ENCODE measurements around the gene CLEC3A. TPM values are rescaled to one million over a fixed set of nuclear protein-coding genes. Genes with fewer than 3 reads are reported as not detected.
"Not testable (repeated sequence)": the region's sequence is repeated elsewhere in the genome, so short reads cannot be mapped to it uniquely, and the experiment has no call there.

Gene CLEC3A
- total RNA-seq, 1 donor from 2014 or later = not detected

DNA sequence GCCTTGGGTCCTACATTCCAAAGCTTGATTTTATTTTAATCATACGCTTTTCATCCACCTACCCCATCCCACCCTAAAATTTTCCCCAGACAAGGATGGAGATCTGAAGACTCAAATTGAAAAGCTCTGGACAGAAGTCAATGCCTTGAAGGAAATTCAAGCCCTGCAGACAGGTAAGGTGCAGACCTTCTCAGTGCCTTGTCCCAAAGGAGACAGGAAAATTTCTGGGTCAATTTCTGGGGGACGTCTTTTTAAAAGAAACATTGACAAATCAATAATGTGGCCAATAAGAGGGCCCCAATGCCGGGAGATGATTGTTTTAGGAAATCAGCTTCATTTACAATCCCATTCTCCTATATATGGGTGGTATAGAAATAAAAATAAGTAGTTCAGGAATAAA, 5.7 kb downstream of the CLEC3A start:
- no peak for DNase-seq (ENCODE audit: low read depth)

DNA sequence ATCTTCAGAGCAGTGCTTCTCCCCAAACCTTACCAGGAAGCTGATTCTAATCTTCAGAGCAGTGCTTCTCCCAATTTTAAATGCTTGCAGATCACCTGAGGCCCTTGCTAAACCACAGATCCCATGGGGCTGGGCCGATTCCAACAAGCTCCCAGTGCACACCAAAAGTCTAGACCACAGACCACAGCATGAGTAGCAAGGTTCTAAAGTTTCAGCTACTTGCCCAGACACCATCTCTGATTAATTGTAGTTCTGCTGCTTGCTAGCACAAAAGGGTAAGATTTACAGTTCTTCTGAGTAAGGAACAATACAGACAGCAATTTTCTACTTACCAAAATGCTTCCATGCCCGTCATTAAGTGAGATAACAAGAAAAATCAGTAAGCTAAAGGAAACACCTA, 12.2 kb downstream of the CLEC3A start:
- no peak for DNase-seq (ENCODE audit: low read depth)

DNA sequence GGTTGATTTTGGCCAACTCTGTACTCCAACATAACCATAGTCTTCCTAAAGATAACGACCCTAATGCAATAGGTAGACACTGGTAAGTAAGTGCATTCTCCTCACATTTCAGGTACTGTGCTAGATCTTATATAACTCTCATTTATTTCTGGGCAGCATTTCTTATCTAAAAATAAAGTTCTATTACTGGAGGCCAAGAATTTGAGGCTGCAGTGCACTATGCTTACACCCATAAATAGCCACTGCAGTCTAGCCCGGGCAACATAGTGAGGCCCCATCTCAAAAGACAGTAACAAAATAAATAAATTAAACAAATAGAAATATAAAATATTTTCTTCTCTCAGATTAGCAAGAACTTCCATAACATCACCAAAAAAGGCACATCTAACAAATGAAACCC, 12.7 kb downstream of the CLEC3A start:
- DNase-seq (ENCODE audit: low read depth) = no peak

DNA sequence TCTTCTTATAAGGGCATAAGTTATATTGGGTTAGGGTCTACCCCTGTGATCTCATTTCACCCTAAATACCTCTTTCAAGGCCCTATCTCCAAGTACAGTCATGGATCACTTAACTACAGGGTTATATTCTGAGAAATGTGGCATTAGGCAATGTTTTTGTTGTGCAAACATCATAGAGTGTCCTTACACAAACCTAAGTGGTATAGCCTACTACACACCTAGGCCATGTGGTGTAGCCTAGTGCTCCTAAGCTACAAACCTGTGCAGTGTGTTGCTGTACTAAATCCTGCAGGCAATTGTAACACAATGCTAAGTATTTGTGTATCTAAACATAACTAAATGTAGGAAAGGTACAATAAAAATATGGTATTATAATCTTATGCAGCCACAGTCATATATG, 18.0 kb downstream of the CLEC3A start:
- no peak for DNase-seq (ENCODE audit: low read depth)

DNA sequence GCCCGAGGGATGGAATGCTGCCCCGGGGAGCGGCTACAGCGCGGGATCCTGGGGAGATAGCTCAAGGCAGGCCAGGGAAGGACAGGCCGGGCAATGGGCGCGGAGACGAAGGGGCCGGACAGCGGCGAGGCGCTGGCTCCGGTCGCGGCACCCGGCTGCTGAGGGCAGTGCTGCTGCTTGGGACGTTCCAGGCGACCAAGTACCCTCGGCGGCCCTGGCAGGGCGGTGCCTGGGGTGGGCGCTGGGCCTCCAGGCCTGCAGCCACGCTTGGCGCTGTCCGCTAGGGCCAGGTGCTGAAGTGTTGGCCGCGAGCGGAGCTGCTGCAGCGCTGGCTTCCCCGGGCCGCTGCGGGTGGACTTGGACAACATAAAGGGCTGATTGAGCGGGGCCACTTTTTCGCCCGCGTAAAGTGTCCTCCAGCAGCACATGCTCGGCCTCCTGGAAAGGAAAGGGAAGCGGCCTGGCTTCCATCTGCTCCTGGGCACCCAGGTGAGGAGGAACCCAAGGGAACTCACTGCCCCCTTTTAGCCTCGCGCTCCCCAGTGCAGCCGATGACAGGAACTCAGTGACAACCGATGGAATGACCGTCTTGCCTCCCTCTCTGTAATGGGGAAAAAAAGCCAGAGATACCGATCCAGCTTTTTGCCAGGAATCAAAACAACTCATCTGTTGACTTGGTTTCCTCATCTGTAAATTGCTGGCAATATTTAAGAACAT, 23.7 kb downstream of the CLEC3A start:
- DNase-seq (ENCODE audit: low read depth) = peak; percentile 21

DNA sequence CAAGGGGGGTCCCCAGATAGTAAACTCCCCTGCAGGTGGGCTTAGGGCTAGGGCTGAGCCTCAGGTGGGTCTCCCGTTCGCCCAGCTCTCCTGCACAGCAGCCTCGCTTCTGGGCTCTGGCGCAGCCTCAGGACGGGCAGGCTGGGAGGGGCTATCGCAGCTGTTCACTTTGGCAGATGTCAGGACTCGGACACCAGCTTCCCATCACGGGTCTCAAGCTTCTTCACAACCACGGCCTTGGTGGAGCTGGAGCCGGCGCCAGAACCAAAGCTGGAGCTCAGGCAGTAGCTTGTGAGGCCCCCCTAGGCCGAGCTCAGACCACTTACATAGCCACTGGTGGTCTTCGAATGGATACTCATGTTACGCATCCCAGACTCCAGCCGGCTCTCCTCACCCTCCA, 26.0 kb downstream of the CLEC3A start:
- DNase-seq (ENCODE audit: low read depth) = no peak

DNA sequence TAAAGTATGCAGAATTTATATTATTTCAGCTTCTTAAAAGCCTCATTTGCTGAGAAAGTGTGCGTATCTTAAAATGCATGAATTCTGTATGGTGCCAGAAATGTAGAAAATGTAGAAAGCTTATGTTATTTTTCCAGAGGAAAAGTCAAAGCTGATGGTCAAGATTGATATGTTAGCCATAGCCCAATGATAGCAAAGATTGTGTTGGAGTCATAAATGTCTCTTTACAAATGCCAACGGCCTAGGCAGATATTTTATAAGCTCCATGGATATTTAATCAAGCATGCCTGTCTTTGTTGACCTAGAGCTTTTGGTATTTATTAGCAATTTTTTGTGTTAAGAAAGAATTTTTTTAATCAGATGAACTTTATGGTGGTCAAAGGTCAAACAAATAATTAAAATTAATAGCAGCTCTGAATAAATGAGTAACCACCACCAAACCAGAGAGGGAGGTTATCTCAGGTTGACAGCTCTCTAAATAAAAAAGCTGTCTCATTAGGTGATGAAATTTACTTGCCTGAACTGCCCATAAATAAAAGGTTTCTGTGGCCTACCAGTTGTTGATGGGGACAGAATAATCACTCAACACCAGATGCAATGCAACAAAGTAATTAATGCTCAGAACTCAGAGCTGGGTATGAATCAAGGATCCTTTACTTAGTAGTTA, 28.5 kb downstream of the CLEC3A start:
- DNase-seq (ENCODE audit: low read depth) = no peak

DNA sequence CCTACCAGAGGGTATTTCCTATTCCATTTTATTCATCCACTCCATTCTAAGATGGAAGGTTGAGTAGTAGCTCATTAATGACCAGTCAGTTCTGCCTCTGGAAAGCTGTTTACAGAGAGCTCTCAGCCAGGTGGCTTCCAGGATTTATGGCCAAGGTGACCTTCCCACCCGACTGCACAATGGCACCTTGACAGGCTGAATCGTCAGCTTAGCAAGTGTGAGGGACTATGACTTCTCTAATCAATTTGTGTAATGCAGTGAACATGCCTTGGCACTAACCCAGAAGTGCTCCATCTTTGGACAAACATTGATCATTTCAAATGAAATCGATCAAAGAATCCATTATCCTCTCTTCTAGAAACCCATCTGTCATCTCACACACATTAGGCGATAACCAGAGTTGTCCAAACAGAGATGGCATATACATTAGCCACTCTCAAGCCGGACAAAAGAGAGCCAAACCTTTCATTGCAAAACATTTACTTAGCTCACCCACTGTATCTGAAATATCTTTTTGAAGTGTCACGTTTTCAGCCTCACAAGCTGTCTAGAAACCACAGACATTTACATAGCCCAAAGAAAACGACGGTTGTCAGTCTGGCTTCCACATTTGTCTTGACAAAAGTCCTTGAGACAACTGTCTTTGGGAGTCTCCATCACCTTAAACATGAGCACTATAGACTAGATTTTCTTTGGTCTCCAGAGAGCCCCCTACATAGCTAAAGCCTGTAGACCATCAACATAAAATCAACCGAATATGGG, 35.6 kb downstream of the CLEC3A start:
- no peak for DNase-seq (ENCODE audit: low read depth)

DNA sequence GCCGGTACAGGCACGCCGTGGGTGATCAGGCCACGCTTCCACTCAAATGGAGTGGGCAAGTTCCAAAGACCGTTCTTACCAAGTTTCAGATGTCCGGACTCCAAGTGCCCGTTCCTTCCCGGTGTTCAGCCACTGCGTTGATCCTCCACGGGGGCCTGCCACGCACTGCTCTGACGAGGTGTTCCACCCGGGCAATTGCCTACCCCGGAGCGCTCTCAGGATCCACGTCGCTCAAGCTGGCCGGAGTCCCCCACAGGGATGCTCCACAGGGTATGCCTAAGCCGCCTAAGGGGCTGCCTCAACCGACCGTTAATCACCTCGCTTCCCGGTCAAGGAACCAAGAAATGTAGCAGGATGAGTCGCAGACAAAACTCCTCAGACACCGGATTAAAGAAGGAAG, 37.5 kb downstream of the CLEC3A start:
- not testable (repeated sequence) for DNase-seq (ENCODE audit: low read depth)

DNA sequence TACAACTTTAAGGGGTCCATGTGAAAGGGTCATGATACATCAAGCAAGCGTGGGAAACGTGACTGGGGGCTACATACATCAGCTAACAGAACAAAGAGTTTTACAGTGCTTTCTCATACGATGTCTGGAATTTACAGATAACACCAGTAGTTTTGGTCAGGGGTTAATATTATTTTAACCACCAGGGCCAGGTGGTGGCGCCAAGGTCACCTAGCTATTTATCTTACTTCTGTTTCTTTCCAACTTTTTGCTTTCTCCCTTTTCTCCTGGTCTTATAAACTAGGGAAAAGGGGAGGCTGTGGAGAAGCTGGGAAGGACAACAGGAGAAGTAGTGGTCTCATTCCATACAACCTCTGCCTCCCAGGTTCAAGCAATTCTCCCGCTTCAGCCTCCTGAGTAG, 37.9 kb downstream of the CLEC3A start:
- no peak for DNase-seq (ENCODE audit: low read depth)

DNA sequence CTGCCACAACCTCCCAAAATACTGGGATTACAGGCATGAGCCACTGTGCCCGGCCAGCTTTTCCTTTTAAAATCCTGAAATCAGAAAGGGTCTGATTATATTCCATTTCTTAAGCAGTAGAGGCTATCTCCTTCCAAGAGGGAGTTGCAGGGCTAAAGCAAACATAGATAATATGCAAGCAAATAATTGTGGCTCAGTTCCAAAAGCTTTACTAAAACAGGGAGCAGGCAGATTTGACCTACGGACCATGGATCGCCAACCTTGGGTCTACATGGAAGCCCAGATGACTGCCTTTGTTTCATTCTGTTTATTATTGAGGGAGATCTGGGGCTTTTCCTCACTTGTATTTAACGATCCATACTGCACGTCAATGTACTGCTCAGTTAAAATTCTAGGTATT, 38.5 kb downstream of the CLEC3A start:
- no peak for DNase-seq (ENCODE audit: low read depth)

DNA sequence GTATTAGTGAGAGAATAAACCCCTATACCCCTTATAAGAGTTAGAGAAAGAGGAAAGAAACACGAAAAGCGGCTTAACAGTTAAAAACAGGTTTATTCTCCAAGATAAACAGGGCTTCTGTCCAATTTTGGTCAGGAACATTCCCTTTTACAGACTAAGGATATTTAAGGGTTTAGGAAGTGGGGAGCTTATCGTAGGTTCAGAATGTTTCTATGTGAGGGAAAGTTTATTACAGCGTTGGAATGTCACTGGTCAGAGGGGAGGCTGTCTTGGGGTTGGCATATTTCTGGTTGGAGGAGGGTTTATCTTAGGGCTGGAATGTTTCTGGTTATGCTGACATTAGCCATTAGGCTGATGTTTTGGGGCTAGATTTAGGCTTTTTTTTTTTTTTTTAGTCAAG, 43.0 kb downstream of the CLEC3A start:
- no peak for DNase-seq (ENCODE audit: low read depth)

DNA sequence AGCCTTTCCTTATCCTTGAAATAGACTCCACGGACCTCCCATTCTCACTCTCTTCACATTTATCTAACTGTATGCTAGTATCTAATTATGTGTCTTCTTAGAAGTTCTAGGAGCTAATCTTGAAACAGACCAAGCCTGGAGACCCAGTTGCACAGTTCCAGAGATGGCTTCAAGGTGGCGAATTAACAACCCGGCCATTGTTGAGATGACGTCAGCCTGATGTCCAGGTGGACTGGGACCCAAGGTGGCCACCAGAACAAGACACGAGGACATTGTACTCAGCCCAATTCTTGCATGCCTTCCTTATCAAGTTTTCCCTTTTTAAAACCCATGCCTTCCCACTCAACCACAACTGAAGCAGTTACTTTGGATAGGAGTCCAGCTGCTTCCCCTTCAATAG, 47.6 kb downstream of the CLEC3A start:
- no peak for DNase-seq (ENCODE audit: low read depth)

DNA sequence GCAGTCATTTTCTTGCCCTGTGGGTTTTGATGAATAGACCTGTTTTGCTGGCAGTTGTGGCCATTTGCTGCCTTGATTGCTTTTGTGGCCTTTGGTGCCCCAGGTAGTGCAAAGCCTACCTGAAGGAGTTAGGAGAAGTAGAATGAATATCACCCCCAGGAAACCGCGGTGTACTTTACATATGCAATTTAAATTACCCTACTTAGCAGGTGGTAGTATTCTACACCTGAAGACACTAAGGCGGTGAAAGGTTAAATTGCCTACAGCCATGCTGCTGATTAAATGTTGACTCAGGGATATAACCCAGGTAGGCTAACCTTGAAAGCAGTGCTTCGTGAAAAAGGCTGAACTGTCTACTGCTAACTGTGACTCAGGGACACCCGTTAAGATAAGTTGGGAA, 49.9 kb downstream of the CLEC3A start:
- no peak for DNase-seq (ENCODE audit: low read depth)

DNA sequence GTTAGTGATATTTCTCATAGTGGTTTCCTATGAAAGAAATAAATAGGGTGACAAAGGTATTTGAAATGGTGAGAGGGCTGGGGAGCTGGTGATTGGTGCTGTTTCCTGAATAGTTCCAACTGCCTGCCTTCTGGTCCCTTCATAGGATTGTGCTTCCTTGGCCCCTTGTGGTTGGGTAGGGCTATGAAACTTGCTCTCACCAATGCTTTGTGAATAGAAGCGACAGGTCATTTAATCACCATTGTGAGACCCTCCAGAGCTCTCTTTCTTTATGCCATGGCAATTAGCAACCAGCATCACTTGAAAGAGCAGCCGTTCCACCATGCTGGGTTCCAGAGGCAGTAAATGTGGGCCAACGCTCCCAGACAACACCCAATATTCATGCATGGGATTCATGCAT, 53.5 kb downstream of the CLEC3A start:
- DNase-seq (ENCODE audit: low read depth) = no peak

DNA sequence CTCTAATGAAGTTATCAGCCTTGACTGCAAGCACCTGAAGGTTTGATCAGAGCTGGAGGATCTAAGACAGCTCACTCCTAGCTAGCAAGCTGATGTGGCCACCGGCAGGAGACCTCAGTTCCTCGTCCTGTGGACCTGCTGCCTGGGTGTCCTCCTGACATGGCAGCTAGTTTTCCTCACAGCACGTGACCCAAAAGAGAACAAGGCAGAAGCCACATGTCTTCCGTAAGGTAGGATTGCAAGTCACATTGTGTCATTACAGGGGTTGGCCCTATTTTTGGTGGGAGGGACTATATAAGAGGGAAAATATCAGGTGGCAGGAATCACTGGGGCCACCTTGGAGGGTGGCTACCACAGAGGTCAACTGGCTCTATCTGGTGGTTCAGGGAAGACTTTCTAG, 59.0 kb downstream of the CLEC3A start:
- no peak for DNase-seq (ENCODE audit: low read depth)

Other genes starting within 250 kb of the CLEC3A start
- 0.10 TPM in 1 of 2 replicates, not detected in the other for gene VAT1L, start 234.0 kb upstream of the CLEC3A start, total RNA-seq
- gene WWOX, start 77.1 kb downstream of the CLEC3A start, total RNA-seq = 10.6 and 29.5 TPM in 2 replicates

Data from renal cortical epithelial cell (primary cell).